ENCODE measurements around the gene OSBPL8. TPM values are rescaled to one million over a fixed set of nuclear protein-coding genes. Genes with fewer than 3 reads are reported as not detected.

The OSBPL8 gene
- total and polyA plus RNA-seq, 2 donors (not counting 1 experiment from before 2014, with no cell fraction given), result 89.6 to 240 TPM

DNA sequence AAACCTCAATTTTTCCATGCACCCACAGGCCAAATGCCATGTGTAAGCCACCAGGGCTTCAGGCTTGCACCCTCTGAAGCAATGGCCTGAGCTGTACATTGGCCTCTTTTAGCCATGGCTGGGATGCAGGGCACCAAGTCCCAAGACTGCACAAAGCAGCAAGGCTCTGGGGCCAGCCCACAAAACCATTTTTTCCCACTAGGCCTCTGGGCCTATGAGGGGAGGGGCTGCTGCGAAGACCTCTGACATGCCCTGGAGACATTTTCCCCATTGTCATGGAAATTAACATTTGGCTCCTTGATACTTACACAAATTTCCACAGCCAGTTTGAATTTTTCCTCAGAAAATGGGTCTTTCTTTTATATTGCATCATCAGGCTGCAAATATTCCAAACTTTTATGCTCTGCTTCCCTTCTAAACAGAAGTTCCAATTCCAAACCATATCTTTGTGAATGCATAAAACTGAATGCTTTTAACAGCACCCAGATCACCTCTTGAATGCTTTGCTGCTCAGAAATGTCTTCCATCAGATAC, 14.3 kb upstream of the OSBPL8 start:
- H3K36me3 ChIP-seq (ENCODE audit: control insufficient read depth, insufficient read depth, low read length), result no peaks in the 10 kb centered on the region
- H3K9ac ChIP-seq (ENCODE audit: insufficient read depth, low read length), result no peak overlapping the region
- no peaks in the 10 kb centered on the region for H3K9me3 ChIP-seq (ENCODE audit: control insufficient read depth, insufficient read depth, low read depth, low read length)
- H2AFZ ChIP-seq (ENCODE audit: low read length), result no peak overlapping the region
- H3K4me1 ChIP-seq (ENCODE audit: control insufficient read depth, extremely low read depth, insufficient read depth, low read length), result no peaks in the 10 kb centered on the region
- DNase-seq (ENCODE audit: low read depth in 2 of 2), result no peak
- no peaks in the 10 kb centered on the region for H3K79me2 ChIP-seq (ENCODE audit: control insufficient read depth, insufficient read depth, low read length)
- no peaks in the 10 kb centered on the region for H4K20me1 ChIP-seq (ENCODE audit: control insufficient read depth, extremely low read depth, insufficient read depth, low read length)
- no peaks in the 10 kb centered on the region for H3K27me3 ChIP-seq (ENCODE audit: control insufficient read depth, insufficient read depth, low read length)
- H3K4me2 ChIP-seq (ENCODE audit: extremely low read depth, insufficient read depth, low read length), result no peak overlapping the region
- H3K27ac ChIP-seq (ENCODE audit: insufficient read depth, low read length), result no peak overlapping the region
- TF ChIP-seq EZH2 (IDR thresholded peaks at IDR 0.05; ENCODE audit: low read length, missing control alignments) (no peak), CTCF (conservative IDR thresholded peaks at IDR 0.05 in 1 of 2, IDR thresholded peaks at IDR 0.05 in 1 of 2; ENCODE audit: low read depth in 1 of 2, low read length in 2 of 2) (no peak)
- no peak overlapping the region for H3K4me3 ChIP-seq (replicated peaks in 1 of 4; ENCODE audit: control extremely low read depth in 1 of 4, insufficient read depth in 1 of 4, low read depth in 3 of 4, low read length in 4 of 4)

GRCh38 chr12:76571256-76571655, 11.7 kb upstream of the OSBPL8 start:
- no peak overlapping the region for H3K4me3 ChIP-seq (replicated peaks in 1 of 4; ENCODE audit: control extremely low read depth in 1 of 4, insufficient read depth in 1 of 4, low read depth in 3 of 4, low read length in 4 of 4)
- no peak overlapping the region for H3K4me2 ChIP-seq (ENCODE audit: extremely low read depth, insufficient read depth, low read length)
- H3K79me2 ChIP-seq (ENCODE audit: control insufficient read depth, insufficient read depth, low read length), result no peaks in the 10 kb centered on the region
- H2AFZ ChIP-seq (ENCODE audit: low read length), result no peak overlapping the region
- H3K36me3 ChIP-seq (ENCODE audit: control insufficient read depth, insufficient read depth, low read length), result no peaks in the 10 kb centered on the region
- no peaks in the 10 kb centered on the region for H3K9me3 ChIP-seq (ENCODE audit: control insufficient read depth, insufficient read depth, low read depth, low read length)
- TF ChIP-seq CTCF (conservative IDR thresholded peaks at IDR 0.05 in 1 of 2, IDR thresholded peaks at IDR 0.05 in 1 of 2; ENCODE audit: low read depth in 1 of 2, low read length in 2 of 2) (no peak), EZH2 (IDR thresholded peaks at IDR 0.05; ENCODE audit: low read length, missing control alignments) (no peak)
- no peak overlapping the region for H3K9ac ChIP-seq (ENCODE audit: insufficient read depth, low read length)
- no peaks in the 10 kb centered on the region for H4K20me1 ChIP-seq (ENCODE audit: control insufficient read depth, extremely low read depth, insufficient read depth, low read length)
- H3K27ac ChIP-seq (ENCODE audit: insufficient read depth, low read length), result no peak overlapping the region
- no peaks in the 10 kb centered on the region for H3K27me3 ChIP-seq (ENCODE audit: control insufficient read depth, insufficient read depth, low read length)
- peak in 1 of 2 donors; percentile 35 for DNase-seq (ENCODE audit: low read depth in 2 of 2)
- no peaks in the 10 kb centered on the region for H3K4me1 ChIP-seq (ENCODE audit: control insufficient read depth, extremely low read depth, insufficient read depth, low read length)

DNA sequence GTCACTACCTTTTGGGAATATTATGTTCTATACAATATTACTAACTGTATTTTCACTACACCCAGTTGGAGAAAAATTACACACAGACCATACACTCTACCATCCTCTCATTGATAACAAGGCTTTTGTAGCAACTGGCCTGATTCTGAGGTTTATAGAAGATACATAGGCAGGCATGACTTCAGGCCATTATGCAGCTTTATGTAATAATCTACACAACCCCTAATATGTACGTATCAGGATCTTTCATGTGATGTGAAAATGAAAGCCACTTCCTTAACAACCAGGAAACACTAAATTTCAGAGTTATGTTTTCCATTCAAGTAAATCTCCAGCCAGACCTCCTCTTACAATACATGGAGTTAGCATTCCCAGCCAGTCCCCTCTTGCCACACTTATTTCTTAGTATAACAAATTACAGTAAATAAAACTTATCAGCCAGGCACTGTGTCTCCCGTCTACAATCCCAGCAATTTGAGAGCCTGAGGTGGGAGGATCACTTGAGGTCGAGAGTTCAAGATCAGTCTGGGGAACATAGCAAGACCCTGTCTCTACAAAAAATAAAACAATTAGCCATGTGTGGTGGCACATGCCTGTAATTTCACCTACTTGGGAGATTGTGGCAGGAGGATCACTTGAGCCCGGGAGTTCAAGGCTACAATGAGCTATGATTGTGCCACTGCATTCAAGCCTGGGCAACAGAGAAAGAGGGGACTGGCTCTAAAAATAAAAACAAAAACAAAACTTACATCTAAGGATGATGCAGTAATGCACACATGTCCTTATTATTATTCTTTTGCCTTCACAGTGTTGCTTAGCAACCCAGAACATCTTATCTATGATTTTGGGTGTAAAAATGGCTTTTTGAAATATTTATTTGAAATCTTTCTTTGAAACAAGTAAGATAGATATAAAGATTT, 10.4 kb upstream of the OSBPL8 start:
- Histone ChIP-seq H3K4me2 (ENCODE audit: extremely low read depth, insufficient read depth, low read length) (no peak overlapping the region), H3K27ac (ENCODE audit: insufficient read depth, low read length) (no peak overlapping the region), H2AFZ (ENCODE audit: low read length) (peak overlapping the region; percentile 17), H3K36me3 (ENCODE audit: control insufficient read depth, insufficient read depth, low read length) (no peaks in the 10 kb centered on the region), H3K9ac (ENCODE audit: insufficient read depth, low read length) (no peak overlapping the region), H3K9me3 (ENCODE audit: control insufficient read depth, insufficient read depth, low read depth, low read length) (no peaks in the 10 kb centered on the region), H3K27me3 (ENCODE audit: control insufficient read depth, insufficient read depth, low read length) (no peaks in the 10 kb centered on the region), H3K4me1 (ENCODE audit: control insufficient read depth, extremely low read depth, insufficient read depth, low read length) (no peaks in the 10 kb centered on the region), H3K79me2 (ENCODE audit: control insufficient read depth, insufficient read depth, low read length) (no peaks in the 10 kb centered on the region), H3K4me3 (replicated peaks in 1 of 4; ENCODE audit: control extremely low read depth in 1 of 4, insufficient read depth in 1 of 4, low read depth in 3 of 4, low read length in 4 of 4) (no peak overlapping the region), H4K20me1 (ENCODE audit: control insufficient read depth, extremely low read depth, insufficient read depth, low read length) (no peaks in the 10 kb centered on the region)
- TF ChIP-seq EZH2 (IDR thresholded peaks at IDR 0.05; ENCODE audit: low read length, missing control alignments) (no peak), CTCF (conservative IDR thresholded peaks at IDR 0.05 in 1 of 2, IDR thresholded peaks at IDR 0.05 in 1 of 2; ENCODE audit: low read depth in 1 of 2, low read length in 2 of 2) (no peak)
- no peak for DNase-seq (ENCODE audit: low read depth in 2 of 2)
